ENCODE results near the gene TTC28.

- no peak for TF ChIP-seq CTCF (IDR thresholded peaks at IDR 0.05)
- TF ChIP-seq POLR2A (IDR thresholded peaks at IDR 0.05) = no peak
These were observed 480.9 kb downstream of the TTC28 start for GRCh38 chr22:28198692-28199091.

Data from heart left ventricle (tissue), 13 donors.